GM19240 (cell line): Measurements from ENCODE around the gene IGFALS.

Experiments
- DNase-seq: peaks from one replicate; pipeline ENCODE4 v3.0.0; 2011; ENCODE audit warnings: low spot score; ENCODE audit not compliant: insufficient read length

IGFALS gene

DNA sequence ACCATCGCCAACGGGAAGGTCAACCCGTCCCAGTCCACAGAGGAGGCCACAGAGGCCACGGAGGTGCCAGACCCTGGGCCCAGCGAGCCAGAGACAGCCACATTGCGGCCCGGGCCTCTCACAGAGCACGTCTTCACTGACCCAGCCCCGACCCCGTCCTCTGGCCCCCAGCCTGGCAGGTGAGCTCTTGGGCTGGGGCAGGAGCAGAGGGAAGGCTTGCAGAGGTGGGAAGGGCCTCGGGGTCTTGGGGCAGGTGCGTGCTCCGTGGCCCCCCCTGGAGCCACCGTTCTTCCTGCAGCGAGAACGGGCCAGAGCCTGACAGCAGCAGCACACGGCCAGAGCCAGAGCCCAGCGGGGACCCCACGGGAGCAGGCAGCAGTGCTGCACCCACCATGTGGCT is 27.3 kb downstream of the IGFALS start:
- DNase-seq = no peak

DNA sequence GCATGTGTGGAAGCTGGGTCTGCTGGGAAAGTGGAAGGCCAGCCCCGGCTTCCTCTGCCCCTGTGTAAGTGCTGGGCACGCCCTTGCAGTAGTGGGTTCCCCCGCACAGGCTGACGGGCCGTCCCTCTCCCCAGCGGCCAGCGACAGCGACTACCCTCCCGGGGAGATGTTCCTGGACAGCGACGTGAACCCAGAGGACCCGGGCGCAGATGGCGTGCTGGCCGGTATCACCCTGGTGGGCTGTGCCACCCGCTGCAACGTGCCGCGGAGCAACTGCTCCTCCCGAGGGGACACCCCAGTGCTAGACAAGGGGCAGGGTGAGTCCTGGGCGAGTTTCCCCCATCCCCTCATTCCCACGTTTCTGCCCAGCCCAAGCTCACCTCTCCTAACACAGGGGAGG is 27.7 kb downstream of the IGFALS start:
- DNase-seq = no peak

DNA sequence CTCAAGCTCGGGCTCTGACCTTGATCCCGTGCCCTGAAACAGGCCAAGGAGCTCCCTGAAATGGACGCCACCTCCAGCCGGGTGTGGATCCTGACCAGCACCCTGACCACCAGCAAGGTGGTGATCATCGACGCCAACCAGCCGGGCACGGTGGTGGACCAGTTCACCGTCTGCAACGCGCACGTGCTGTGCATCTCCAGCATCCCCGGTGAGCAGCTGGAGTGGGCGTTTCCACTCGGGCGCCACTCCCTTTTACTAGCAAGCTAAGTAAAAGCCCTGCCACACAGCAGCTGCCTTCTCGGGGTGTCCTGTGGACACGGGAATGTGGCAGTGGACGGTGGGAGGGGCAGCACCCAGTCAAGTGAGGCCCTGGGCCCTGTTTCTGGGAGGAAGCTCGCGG is 28.5 kb downstream of the IGFALS start:
- DNase-seq = no peak

DNA sequence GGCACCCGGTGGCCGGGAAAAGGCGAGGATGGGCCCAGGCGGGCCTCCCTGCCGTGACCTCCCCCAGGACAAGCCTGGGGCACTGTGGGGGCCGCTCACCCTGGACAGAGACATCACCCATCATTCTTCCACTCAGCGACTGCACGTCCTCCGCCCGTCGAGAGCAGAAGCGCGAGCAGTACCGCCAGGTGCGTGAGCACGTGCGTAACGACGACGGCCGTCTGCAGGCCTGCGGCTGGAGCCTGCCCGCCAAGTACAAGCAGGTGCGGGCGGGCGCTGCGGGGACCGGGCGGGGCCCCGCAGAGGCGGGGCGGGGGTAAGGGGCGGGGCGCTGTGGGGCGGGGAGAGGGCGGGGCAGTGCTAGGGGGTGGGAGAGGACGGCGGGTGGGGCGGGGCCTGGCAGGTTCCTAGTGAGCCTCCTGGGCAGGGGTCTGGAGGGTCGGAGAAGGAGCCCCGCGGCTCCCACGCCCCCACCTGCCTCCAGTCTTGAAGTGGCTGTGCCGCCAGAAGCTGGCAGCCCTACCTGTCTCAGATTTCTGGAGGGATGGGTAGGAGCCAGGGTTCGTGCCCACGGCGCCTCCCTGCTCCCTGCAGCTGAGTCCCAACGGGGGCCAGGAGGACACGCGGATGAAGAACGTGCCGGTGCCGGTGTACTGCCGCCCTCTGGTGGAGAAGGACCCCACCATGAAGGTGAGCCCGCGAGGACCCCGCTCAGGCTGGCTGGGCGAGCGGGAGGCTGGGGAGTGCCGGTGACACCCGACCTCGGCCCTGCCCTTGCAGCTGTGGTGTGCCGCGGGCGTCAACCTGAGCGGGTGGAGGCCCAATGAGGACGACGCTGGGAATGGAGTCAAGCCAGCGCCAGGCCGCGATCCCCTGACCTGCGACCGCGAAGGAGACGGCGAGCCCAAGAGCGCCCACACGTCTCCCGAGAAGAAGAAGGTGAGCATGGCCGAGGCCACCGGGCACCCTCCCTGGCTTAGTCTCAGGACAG is 29.7 kb downstream of the IGFALS start:
- DNase-seq = no peak

DNA sequence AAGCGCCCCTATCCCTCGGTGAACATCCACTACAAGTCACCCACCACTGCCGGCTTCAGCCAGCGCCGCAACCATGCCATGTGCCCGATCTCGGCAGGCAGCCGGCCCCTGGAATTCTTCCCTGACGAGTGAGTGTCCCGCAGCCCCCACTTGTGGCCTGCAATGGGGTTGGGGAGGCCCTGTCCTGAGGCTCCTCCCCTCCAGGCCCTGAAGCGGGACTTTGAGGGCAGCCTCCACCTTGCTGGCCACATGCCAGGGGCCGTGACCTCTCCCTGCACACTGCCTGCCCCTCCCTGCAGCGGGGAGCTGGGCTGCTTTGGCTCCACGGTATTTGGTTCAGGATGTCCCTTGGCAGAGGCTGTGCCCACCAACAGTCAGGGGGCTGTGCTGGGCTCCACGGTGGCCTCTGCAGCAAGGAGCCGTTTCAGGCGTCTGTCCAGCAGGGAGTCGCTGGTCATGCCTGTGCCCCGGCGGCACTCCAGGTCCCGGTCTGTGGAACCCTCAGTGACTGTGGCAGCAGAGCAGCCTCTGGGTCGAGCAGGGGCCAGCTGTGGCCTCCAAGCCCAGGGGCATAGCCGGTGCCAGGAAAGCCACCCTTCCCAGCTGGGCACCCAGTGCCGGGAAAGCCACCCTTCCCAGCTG is 30.5 kb downstream of the IGFALS start:
- no peak for DNase-seq

DNA sequence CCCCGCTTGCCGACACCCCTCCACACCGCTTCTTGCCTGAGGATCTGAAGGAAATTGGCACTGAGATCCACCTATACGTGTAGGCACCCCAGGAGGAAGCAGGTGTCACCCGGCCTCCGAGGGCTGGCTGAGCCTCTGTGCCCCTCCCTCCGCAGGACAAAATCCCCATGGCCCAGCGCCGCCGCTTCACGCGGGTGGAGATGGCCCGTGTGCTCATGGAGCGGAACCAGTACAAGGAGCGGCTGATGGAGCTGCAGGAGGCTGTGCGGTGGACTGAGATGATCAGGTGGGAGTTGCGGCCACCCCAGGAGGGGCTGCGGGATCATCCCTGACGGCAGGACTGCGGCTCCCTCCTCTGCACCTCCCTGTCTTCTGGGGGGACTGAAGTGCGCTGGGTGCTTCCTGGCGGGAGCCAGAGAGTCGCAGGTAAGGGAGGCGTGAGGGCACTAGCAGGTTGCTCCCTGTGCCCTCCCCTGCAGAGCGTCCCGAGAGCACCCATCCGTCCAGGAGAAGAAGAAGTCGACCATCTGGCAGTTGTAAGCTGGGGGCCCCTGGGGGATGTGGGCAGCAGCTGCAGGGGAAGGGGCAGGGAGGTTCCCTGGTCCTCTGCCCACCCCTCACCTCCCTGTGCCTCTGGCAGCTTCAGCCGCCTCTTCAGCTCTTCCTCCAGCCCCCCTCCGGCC is 31.2 kb downstream of the IGFALS start:
- DNase-seq = no peak

DNA sequence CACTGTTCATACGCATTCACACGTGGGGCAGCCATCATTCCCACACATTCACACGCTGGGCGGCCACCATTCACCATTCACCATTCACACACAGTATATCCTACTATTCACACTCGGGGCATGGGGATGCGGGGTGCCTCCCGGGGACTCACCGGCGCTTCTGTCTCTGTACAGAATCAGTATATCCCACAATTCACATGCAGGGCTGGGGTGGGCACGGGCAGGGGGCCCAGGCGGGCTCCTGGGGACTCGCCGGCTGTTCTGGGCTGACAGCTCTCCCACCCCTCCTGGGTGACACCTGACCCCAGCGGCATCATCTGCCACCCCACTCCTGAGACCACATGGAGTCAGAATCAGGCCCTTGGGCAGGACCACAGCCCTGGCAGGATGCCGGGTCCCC is 31.8 kb downstream of the IGFALS start:
- no peak for DNase-seq

DNA sequence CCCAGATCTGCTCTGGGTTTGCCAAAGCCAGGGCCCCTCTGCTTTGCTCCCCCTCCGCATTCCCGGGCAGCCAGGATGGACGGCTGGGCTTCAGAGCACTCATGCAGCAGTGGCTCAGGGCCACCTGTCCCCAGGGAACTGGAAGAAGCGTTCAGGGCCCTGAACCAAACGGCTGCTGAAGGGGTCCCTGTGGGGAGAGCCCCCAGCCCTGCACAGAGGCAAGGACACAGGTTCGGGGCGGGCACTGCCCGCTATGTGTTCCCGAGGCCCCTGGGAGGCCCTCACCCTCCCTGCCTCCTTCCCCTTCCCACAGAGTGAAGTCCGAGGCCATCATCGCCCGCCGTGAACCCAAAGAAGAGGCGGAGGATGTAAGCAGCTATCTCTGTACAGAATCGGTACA is 32.6 kb downstream of the IGFALS start:
- no peak for DNase-seq

DNA sequence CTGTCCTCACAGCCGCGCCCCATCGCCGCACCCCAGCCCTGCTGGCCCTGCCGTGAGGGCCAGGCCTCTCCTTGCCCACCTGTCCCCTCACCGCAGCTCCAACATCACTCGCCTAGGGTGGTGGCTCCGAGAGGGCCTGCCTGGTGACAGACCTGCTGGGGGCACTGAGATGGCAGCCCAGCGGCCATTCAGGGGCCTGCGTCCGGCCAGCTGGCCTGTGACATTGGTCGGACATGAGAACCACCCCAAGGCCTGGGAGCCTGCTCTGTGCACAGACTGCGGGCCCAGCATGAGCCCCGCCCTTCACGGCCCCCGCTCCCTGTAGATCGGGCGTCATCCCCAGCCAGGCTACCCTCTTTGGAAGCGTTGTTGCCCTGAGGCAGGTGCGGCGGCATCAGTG is 34.0 kb downstream of the IGFALS start:
- DNase-seq = no peak

DNA sequence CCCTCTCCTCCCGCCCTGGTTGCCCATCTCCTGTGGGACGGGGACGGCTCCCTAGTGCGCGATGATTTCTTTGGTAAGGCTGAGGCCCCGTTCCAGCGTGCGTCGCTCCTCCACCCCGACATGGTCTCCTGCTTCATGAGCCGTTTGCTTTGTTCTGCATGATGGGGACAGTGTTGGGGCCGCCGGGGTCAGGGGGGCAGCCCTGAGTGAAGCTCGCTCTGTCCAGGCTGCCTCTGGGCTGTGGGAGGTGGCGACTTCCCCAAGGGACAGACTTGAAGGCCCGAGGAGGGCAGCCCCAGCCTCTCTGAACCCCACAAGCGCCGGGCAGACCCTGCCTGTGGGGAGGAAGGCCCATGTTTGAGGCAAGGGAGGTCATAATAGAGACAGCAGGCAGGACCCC is 34.6 kb downstream of the IGFALS start:
- DNase-seq = no peak

DNA sequence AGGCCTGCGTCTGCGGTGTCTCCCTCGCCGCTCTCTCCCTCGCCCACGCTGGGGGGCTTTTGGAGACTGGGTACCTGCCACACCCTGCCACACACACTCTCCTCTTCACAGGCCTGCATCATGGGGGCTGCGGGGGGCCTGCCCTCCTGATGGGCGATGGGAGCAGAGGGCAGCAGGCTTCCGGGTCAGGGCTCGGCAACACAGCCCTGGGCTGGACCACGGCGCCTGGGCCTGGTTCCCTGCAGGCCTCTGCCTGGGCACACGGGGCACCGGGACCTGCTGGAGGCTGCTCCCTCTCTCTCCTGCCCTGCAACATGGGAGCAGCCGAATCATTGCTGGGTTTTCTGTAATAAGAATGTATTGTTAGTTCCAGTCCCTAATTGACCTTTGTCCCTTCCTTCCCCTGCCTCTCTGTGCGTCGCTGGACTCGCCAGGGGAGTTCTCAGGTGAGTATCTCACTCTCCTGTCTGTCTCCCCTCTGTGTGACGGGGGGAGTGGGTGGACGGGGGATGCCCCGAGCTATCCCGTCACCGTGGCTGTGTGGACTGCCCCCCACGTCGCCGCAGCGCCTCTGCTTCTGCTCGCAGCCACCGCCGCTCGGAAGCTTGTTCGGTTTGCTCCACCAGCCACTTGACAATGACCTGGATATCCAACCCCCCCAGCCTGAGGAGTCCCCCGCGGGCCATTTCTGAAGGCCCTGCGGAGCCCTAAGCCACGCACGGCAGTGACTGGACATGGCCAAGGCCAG is 35.6 kb downstream of the IGFALS start:
- DNase-seq = no peak

DNA sequence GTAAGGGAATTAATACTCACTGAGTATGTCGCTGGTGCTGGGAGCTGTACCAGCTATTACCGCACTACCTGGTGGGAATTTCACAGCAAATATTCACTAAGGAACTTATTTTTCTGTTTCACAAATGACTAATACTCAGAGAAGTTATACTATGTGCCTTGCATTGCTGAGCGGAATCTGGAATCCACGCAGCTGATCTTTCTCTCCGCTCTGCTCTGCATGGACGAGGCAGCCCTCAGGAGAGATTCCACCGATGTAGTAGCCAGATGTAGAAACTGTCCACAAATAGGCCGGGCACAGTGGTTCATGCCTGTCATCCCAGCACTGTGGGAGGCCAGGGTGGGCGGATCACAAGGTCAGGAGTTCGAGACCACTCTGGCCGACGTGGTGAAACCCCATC is 39.3 kb downstream of the IGFALS start:
- DNase-seq = no peak

DNA sequence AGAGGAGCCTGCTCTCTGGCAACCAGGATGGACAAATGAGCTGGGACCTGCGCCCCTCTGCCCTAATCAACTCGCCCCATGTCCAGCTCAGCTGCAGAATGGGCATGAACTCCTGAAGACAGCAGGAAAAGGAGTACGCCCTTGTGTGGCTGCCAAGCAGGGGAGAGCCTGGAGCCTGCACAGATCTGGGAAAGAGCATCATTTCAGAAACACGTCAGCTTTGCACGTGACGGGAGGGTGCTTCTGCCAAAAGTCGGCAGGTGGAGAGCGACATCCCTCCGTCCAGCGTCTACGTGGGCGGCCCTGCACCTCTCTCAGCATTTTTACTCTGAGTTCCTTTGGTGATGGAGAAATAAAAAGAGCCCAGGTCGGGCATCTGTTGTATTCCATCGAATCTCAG is 40.7 kb downstream of the IGFALS start:
- no peak for DNase-seq

DNA sequence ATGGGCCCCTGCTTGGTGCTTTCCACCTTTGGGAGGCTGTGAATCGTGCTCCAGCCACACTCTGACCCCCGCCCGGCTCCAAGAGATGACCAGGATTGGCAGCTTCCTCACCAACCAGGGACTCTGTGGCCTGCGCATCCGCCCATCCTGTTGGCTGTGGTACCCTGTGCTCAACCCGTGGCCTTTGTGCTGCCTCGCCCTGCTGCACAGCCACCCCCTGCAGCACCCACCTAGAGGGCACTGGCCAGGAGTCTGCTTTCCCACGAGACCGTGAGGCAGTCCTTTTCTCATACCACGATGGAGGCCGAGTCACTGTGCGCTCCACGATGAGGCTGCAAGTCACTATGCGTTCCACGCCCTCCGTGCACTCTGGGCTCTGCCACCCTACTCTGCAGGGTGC is 41.6 kb downstream of the IGFALS start:
- DNase-seq = no peak

DNA sequence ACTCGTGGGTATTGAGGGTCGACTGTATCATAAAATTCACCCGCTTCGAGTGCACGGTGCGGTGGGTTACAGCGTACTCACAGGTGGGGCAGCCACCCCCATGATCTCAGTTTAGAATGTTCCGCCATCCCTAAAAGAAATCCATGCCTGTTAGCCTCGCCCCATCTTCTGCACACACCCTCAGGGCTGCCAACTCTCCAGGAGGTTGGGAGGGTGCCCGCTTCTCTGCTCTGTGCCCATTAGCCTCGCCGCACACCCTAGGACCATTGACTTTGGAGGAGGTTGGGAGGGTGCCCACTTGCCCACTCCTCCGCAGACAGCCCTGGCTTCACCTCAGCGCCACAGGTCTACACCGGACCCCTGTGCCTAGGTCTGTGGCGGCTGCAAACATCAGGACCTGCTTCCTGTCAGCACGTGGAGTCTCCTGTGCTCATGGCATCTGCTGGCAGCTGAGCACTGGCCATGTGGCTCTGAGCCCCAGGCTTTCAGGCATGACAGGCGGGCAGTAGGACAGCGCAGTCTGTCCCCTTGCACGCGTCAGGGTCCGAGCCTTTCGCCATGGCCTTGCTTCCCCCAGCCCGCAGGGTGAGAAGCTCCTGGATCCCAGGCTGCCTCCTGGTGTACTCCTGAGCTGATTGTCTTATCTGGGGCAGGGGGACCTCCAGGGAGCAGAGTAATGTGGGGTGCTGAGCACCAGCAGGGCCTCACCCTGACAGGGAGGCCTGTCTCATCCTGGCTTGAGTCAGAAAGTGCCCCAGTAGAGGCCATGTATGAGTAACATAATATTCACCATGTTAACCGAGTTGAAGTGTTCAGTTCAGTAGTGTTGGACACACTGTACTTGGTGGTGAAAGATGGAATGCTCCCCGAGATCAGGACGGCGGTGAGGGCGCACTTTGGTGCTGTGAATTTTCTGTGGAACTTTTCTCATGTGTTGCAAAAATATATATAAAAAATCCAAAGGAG is 44.1 kb downstream of the IGFALS start:
- no peak for DNase-seq

DNA sequence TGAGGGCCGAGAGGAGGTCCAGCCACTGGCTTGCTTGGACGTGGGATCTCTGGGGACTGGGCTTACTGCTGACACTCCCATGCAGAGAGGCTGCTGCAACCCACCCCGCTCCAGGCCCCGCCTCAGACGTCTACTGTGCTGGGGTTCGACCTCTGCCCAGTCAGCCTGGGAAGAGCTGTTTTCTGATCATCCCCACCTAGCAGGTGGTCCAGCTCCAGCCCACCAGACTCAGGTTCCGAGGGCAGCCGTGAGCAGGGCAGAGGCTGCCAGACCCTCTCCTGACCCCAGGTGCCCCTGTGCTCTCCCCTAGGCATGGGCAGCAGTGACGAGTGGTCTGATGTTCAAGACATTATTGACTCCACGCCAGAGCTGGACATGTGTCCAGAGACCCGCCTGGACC is 45.6 kb downstream of the IGFALS start:
- DNase-seq = no peak

DNA sequence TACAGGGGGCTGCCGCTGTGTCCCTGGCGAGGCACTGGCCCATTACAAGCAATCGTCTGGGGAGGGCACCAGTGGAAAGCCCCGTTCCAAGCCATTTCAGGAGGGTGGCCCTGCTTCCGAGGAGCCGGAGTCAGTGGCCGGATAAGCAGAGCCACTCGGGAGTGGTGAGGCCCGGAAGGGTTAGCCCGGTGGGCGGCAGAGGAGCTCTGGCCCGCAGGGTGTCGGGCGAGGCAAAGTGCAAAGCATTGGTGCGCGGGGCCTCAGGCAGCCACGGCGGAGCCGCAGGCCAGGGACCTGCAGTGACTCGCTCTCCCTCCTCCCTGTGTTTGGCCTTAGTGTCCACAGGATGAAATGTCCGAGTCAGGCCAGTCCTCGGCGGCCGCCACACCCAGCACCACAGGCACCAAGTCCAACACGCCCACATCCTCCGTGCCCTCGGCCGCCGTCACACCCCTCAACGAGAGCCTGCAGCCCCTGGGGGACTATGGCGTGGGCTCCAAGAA is 46.8 kb downstream of the IGFALS start:
- DNase-seq = no peak

DNA sequence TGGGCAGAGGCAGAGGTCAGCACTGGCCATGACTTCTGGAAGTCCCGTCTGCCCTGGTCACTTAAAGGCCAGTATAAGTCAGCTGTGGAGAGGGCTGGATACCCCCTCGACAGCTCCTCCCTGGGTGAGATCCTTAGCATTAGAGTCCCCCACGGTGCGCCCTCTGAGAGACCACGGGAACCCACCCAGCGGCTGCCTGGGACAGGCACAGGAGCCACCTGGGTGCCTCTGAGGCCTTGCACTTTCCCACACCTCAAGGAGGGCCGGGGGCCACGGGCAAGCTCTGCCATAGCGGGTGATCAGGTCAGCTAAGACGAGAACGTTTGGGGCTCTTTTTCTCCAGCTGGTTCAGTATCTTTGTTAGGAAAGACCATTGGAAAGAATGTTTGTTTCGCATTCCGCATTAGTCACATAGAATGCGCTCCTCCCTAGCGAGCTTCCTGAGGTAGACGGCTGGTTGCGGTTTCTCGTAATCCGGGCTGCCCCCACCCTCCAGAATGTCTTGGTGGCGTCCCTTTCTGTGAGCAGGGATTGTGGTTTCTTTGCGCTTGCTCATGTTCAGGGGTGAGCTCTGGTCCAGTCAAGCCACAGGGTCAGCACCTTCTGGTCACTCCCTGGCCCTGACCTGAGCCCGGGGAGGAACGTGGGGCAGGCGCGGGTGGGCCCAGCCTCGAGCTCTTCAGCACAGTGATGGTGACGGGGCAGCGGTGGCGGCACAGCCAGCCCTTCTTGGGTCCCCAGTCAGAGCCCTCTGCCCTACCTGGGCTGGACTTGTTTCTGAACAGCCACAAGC is 47.4 kb downstream of the IGFALS start:
- no peak for DNase-seq

DNA sequence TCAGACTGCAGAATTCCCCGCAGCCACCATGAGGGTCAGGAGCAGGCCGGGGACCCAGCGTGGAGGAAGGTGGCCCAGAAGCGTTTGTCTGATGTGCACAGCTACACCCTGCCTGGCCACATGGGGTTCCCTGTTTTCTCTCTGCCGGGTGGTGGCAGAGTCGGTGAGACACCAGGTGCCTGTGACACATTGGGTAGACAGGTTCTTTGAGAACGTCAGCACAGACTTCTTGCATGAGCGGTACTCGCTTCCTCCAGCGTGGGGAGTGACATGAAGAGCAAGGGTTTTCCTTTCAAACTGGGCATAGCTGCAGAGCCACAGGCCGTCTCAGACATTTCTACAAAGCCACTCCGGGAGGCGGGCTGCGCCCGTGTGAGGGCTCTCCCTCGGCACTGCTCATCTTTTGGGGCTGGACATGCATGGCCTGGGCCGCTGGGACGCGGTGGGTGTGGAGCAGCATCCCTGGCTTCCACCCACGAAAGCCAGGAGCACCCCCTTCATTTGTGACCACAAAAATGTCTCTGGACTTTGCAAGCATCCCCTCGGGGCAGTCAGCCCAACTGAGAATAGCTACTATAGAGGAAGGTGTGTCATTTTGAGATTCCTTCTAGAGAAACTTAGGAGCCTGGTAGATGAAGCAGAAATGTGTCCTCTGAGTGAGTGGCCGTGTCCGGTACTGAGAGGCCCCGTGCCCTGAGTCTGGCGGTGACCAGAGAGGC is 48.2 kb downstream of the IGFALS start:
- DNase-seq = no peak
